Measurements from ENCODE around the gene PLEKHA6. TPM values are rescaled to one million over a fixed set of nuclear protein-coding genes. Genes with fewer than 3 reads are reported as not detected.

The PLEKHA6 gene
- total RNA-seq, 1 donor from 2014 or later: 15.4 TPM

- H3K36me3 ChIP-seq (ENCODE audit: control insufficient read depth, insufficient read depth, low read length): no peaks in the 10 kb centered on the region
- no peak overlapping the region for H3K4me3 ChIP-seq (ENCODE audit: low read depth, low read length)
- DNase-seq (ENCODE audit: low read depth): no peak
- TF ChIP-seq, protein P1, sequence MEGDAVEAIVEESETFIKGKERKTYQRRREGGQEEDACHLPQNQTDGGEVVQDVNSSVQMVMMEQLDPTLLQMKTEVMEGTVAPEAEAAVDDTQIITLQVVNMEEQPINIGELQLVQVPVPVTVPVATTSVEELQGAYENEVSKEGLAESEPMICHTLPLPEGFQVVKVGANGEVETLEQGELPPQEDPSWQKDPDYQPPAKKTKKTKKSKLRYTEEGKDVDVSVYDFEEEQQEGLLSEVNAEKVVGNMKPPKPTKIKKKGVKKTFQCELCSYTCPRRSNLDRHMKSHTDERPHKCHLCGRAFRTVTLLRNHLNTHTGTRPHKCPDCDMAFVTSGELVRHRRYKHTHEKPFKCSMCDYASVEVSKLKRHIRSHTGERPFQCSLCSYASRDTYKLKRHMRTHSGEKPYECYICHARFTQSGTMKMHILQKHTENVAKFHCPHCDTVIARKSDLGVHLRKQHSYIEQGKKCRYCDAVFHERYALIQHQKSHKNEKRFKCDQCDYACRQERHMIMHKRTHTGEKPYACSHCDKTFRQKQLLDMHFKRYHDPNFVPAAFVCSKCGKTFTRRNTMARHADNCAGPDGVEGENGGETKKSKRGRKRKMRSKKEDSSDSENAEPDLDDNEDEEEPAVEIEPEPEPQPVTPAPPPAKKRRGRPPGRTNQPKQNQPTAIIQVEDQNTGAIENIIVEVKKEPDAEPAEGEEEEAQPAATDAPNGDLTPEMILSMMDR (IDR thresholded peaks at IDR 0.05; ENCODE audit: insufficient read depth, low read length, poor library complexity, severe bottlenecking): no peak
- H3K27me3 ChIP-seq (ENCODE audit: control insufficient read depth, insufficient read depth, low read length): peaks cover 8% of the 10 kb centered on the region
Measured at GRCh38 chr1:204284929-204285328, 74.8 kb downstream of the PLEKHA6 start.

- Histone ChIP-seq H3K4me3 (ENCODE audit: low read depth, low read length) (no peak overlapping the region), H3K27me3 (ENCODE audit: control insufficient read depth, insufficient read depth, low read length) (peaks cover 8% of the 10 kb centered on the region), H3K36me3 (ENCODE audit: control insufficient read depth, insufficient read depth, low read length) (no peaks in the 10 kb centered on the region)
- no peak for DNase-seq (ENCODE audit: low read depth)
- TF ChIP-seq, protein P1 (IDR thresholded peaks at IDR 0.05; ENCODE audit: insufficient read depth, low read length, poor library complexity, severe bottlenecking): no peak
Measured at GRCh38 chr1:204283711-204284651, 75.7 kb downstream of the PLEKHA6 start.

DNA sequence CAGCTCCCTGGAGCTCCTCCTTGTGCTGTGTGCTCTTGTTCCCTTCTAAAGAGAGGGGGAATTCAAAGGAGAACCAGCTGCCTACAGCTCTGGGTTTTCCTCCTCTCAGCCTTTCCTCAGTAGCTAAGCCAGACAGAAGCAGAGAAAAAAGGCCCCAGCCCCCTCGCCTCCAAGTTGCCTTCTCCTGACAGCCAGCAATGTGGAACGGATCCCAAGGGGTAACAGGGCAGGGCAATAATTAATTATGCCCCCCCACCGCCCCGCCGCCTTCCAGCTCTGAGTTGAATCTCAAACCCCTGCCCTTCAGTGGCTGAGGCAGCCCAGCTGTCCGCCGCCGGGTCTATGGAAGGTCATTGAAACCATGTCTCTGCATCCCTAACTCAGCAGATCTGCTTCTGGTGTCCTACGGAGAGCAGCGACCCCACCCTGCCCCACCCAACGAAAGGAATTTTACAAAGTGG lies 76.9 kb downstream of the PLEKHA6 start:
- peaks cover 11% of the 10 kb centered on the region for H3K27me3 ChIP-seq (ENCODE audit: control insufficient read depth, insufficient read depth, low read length)
- DNase-seq (ENCODE audit: low read depth): no peak
- TF ChIP-seq, protein P1 (IDR thresholded peaks at IDR 0.05; ENCODE audit: insufficient read depth, low read length, poor library complexity, severe bottlenecking): no peak
- H3K4me3 ChIP-seq (ENCODE audit: low read depth, low read length): no peak overlapping the region
- H3K36me3 ChIP-seq (ENCODE audit: control insufficient read depth, insufficient read depth, low read length): no peaks in the 10 kb centered on the region

DNA sequence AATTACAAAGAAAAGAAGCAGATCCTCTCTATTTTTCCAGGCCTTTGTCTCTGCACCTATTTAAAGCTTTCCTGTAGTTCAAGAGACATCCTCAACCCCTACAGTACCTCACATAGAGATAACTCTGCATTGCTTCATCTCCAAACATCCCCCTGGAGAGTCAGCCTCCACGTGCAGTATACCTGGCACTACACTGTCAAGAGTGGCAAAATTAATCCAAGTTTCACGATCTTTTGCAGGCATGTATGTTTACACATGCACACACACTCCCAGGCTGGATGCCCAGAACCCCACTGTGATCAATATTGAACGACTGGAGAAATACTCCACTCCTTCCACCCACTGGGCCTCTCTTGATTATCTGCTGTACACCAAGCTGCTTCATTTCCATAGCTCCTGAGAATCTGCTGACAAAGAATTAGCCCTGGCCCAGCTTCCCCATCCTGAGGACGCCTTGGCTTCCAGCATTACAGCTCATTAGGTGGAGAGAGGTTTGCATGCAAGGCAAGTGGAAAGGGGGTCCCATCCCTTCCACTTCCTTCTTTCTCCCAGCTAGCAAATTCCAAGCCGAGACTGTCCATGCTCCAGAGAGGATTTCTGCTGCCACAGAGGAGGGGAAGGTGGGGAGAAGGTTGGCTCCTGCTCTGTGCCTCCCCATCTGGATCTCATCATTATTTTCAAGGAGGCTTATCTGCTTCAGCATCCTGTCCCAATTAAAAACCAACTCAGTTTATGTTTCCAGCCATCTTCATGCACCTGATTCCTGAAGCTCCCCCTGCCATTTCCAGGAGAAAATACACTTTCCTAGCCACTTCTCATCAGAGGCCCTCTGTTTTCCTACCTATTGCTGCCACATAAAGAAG lies 79.4 kb downstream of the PLEKHA6 start:
- Histone ChIP-seq H3K36me3 (ENCODE audit: control insufficient read depth, insufficient read depth, low read length) (no peaks in the 10 kb centered on the region), H3K27me3 (ENCODE audit: control insufficient read depth, insufficient read depth, low read length) (peaks cover 12% of the 10 kb centered on the region), H3K4me3 (ENCODE audit: low read depth, low read length) (no peak overlapping the region)
- no peak for DNase-seq (ENCODE audit: low read depth)
- TF ChIP-seq, protein P1 (IDR thresholded peaks at IDR 0.05; ENCODE audit: insufficient read depth, low read length, poor library complexity, severe bottlenecking): no peak

- DNase-seq (ENCODE audit: low read depth): no peak
- TF ChIP-seq, protein P1 (IDR thresholded peaks at IDR 0.05; ENCODE audit: insufficient read depth, low read length, poor library complexity, severe bottlenecking): no peak
- H3K27me3 ChIP-seq (ENCODE audit: control insufficient read depth, insufficient read depth, low read length): peaks cover 9% of the 10 kb centered on the region
- H3K4me3 ChIP-seq (ENCODE audit: low read depth, low read length): no peak overlapping the region
- peaks cover 1% of the 10 kb centered on the region for H3K36me3 ChIP-seq (ENCODE audit: control insufficient read depth, insufficient read depth, low read length)
Measured at GRCh38 chr1:204278958-204279357, 80.8 kb downstream of the PLEKHA6 start.

All from kidney epithelial cell (primary cell).